Measurements from ENCODE around the gene DIP2A.

The DIP2A gene

GRCh38 chr21:46482225-46482845 is 23.6 kb downstream of the DIP2A start:
- no peak for DNase-seq (ENCODE audit: low read depth in 1 of 2, low spot score in 1 of 2)

- DNase-seq (ENCODE audit: low read depth in 1 of 2, low spot score in 1 of 2): no peak
These were observed 24.1 kb downstream of the DIP2A start for GRCh38 chr21:46482846-46483231.

- no peak for DNase-seq (ENCODE audit: low read depth in 1 of 2, low spot score in 1 of 2)
These were observed 24.9 kb downstream of the DIP2A start for GRCh38 chr21:46483300-46484295.

- no peak for DNase-seq (ENCODE audit: low read depth in 1 of 2, low spot score in 1 of 2)
These were observed 27.9 kb downstream of the DIP2A start for GRCh38 chr21:46486481-46487126.

- no peak for DNase-seq (ENCODE audit: low read depth in 1 of 2, low spot score in 1 of 2)
These were observed 30.5 kb downstream of the DIP2A start for GRCh38 chr21:46489162-46489663.

- no peak for DNase-seq (ENCODE audit: low read depth in 1 of 2, low spot score in 1 of 2)
These were observed 31.1 kb downstream of the DIP2A start for GRCh38 chr21:46489800-46490199.

GRCh38 chr21:46491553-46491952 is 32.9 kb downstream of the DIP2A start:
- DNase-seq (ENCODE audit: low read depth in 1 of 2, low spot score in 1 of 2): no peak

GRCh38 chr21:46492851-46493250 is 34.2 kb downstream of the DIP2A start:
- DNase-seq (ENCODE audit: low read depth in 1 of 2, low spot score in 1 of 2): no peak

- DNase-seq (ENCODE audit: low read depth in 1 of 2, low spot score in 1 of 2): no peak
These were observed 35.1 kb downstream of the DIP2A start for GRCh38 chr21:46493828-46494227.

- DNase-seq (ENCODE audit: low read depth in 1 of 2, low spot score in 1 of 2): no peak
These were observed 39.8 kb downstream of the DIP2A start for GRCh38 chr21:46498335-46499050.

GRCh38 chr21:46500224-46500861 is 41.7 kb downstream of the DIP2A start:
- no peak for DNase-seq (ENCODE audit: low read depth in 1 of 2, low spot score in 1 of 2)

GRCh38 chr21:46503922-46504550 is 45.3 kb downstream of the DIP2A start:
- DNase-seq (ENCODE audit: low read depth in 1 of 2, low spot score in 1 of 2): no peak

- DNase-seq (ENCODE audit: low read depth in 1 of 2, low spot score in 1 of 2): no peak
These were observed 46.0 kb downstream of the DIP2A start for GRCh38 chr21:46504666-46505065.

- no peak for DNase-seq (ENCODE audit: low read depth in 1 of 2, low spot score in 1 of 2)
These were observed 48.9 kb downstream of the DIP2A start for GRCh38 chr21:46507562-46507961.

GRCh38 chr21:46509741-46510502 is 51.2 kb downstream of the DIP2A start:
- DNase-seq (ENCODE audit: low read depth in 1 of 2, low spot score in 1 of 2): no peak

- no peak for DNase-seq (ENCODE audit: low read depth in 1 of 2, low spot score in 1 of 2)
These were observed 56.4 kb downstream of the DIP2A start for GRCh38 chr21:46515109-46515508.

GRCh38 chr21:46516068-46516467 is 57.4 kb downstream of the DIP2A start:
- no peak for DNase-seq (ENCODE audit: low read depth in 1 of 2, low spot score in 1 of 2)

GRCh38 chr21:46517361-46517760 is 58.7 kb downstream of the DIP2A start:
- no peak for DNase-seq (ENCODE audit: low read depth in 1 of 2, low spot score in 1 of 2)

- no peak for DNase-seq (ENCODE audit: low read depth in 1 of 2, low spot score in 1 of 2)
These were observed 60.4 kb downstream of the DIP2A start for GRCh38 chr21:46518983-46519583.
